ENCODE results near the gene TRIM54.

Gene TRIM54

GRCh38 chr2:27255660-27256059, 26.6 kb upstream of the TRIM54 start:
- ChIA-PET POLR2A (ENCODE audit: low non-redundant PET) (interaction anchor here (0.5 kb wide), 1 partner anchor 12 kb away, joined by 8 read pairs; no protein-coding TSS in a partner anchor), CTCF (no interaction called here)
- no peak overlapping the region for H3K27ac ChIP-seq
- TF ChIP-seq CTCF (conservative IDR thresholded peaks at IDR 0.05; ENCODE audit: low read depth) = no peak
- no peak for DNase-seq (ENCODE audit: low spot score)

GRCh38 chr2:27256855-27257454, 25.3 kb upstream of the TRIM54 start:
- CTCF ChIA-PET = no interaction called here
- no peak for TF ChIP-seq CTCF (conservative IDR thresholded peaks at IDR 0.05; ENCODE audit: low read depth)
- POLR2A ChIA-PET (ENCODE audit: low non-redundant PET) = no interaction called here
- no peak overlapping the region for H3K27ac ChIP-seq
- no peak for DNase-seq (ENCODE audit: low spot score)

- no peak for DNase-seq (ENCODE audit: low spot score)
- no peak overlapping the region for H3K27ac ChIP-seq
- ChIA-PET CTCF (no interaction called here), POLR2A (ENCODE audit: low non-redundant PET) (no interaction called here)
- no peak for TF ChIP-seq CTCF (conservative IDR thresholded peaks at IDR 0.05; ENCODE audit: low read depth)
These were observed 24.2 kb upstream of the TRIM54 start for GRCh38 chr2:27258051-27258450.

GRCh38 chr2:27261241-27261925, 20.8 kb upstream of the TRIM54 start:
- H3K27ac ChIP-seq = no peak overlapping the region
- ChIA-PET CTCF (no interaction called here), POLR2A (ENCODE audit: low non-redundant PET) (no interaction called here)
- DNase-seq (ENCODE audit: low spot score) = no peak
- TF ChIP-seq CTCF (conservative IDR thresholded peaks at IDR 0.05; ENCODE audit: low read depth) = no peak

- CTCF ChIA-PET = no interaction called here
- H3K27ac ChIP-seq = no peak overlapping the region
These were observed 20.3 kb upstream of the TRIM54 start for GRCh38 chr2:27261926-27262298.

More at GRCh38 chr2:27261926-27262298, 20.3 kb upstream of the TRIM54 start:
- POLR2A ChIA-PET (ENCODE audit: low non-redundant PET) = no interaction called here
- DNase-seq (ENCODE audit: low spot score) = no peak
- no peak for TF ChIP-seq CTCF (conservative IDR thresholded peaks at IDR 0.05; ENCODE audit: low read depth)

Measured in RWPE1 (cell line).